Articular chondrocyte of knee joint (primary cell): ENCODE data around the gene NSUN5. TPM values are rescaled to one million over a fixed set of nuclear protein-coding genes. Genes with fewer than 3 reads are reported as not detected.

Experiments used
- small RNA-seq: library from RNA; depleted of rRNA; stranded (forward); fragments of <200 nt; gene quantifications from one replicate; pipeline ENCODE3, GENCODE V24; 2012
- total RNA-seq: library from RNA; depleted of rRNA; stranded (reverse); fragments of >200 nt; gene quantifications from 2 replicates; pipeline ENCODE4 v1.2.3, GENCODE V29; 2012

Gene NSUN5
- total RNA-seq: 15.0 and 16.2 TPM in 2 replicates

GRCh38 chr7:73308665-73309214 is at the start of gene NSUN5:
Gene NSUN5, minus strand, starts transcription at chr7:73308826. Its CDS starts 36 bp downstream, at chr7:73308790.

GRCh38 chr7:73327922-73328321 is 19.3 kb upstream of the NSUN5 start, which contains the start of the genes FKBP6 and TRIM50:
Gene FKBP6, plus strand, starts transcription at chr7:73328161. Its CDS starts 268 bp downstream, at chr7:73328429.
Gene TRIM50, minus strand, starts transcription at chr7:73328082. Its CDS starts 3,295 bp downstream, at chr7:73324787.

Small RNAs within 50 kb of the gene (small RNA-seq; reads per million reads assigned to genes)
- not detected for gene RNU6-1080P

Other genes with a start within 250 kb of the NSUN5 start
- under 0.01 TPM in 1 of 2 replicates, not detected in the other for gene SPDYE9, start 222.8 kb downstream of the NSUN5 start, total RNA-seq
- not detected in 2 replicates for gene TRIM50, start 19.3 kb upstream of the NSUN5 start, total RNA-seq
- gene FKBP6, start 19.3 kb upstream of the NSUN5 start, total RNA-seq: under 0.01 TPM in 1 of 2 replicates, not detected in the other
- gene FZD9, start 125.0 kb upstream of the NSUN5 start, total RNA-seq: 0.32 and 0.39 TPM in 2 replicates
- 64.9 and 83.6 TPM in 2 replicates for gene BAZ1B, start 213.5 kb upstream of the NSUN5 start, total RNA-seq
- 24.7 and 26.8 TPM in 2 replicates for gene BCL7B, start 248.9 kb upstream of the NSUN5 start, total RNA-seq